IMR-90 (cell line): ENCODE results near the gene METTL22. TPM values are rescaled to one million over a fixed set of nuclear protein-coding genes. Genes with fewer than 3 reads are reported as not detected.

Experiments
- ATAC-seq: fragments of 200-7000 bp; cut with Tn5 transposase; 2 replicates; pipeline ENCODE4 v1.9.1; 2020; ENCODE audit warnings: low read depth, mild to moderate bottlenecking, moderate library complexity
- BruUV-seq: library from RNA; stranded (reverse); fragments of 400-500 nt; replicated peaks from 2 replicates; lab custom pipeline; 2021; lab: Mats Ljungman, UMichigan
- CTCF ChIA-PET: fragments of 300-600 bp; formaldehyde crosslinking; extraction: SDS; loops from one replicate; lab custom pipeline; 2021; ENCODE audit warnings: antibody characterized with exemption; lab: Yijun Ruan, JAX
- POLR2A ChIA-PET: fragments of 300-600 bp; sonication (Branson Sonifier 250); formaldehyde crosslinking; loops from one replicate; lab custom pipeline; 2022; ENCODE audit warnings: antibody characterized with exemption; ENCODE audit not compliant: unreplicated experiment; lab: Charles Lee
- DNase-seq: peaks from one replicate; pipeline ENCODE4 v3.0.0; 2013
- H2AFZ ChIP-seq: replicated peaks from 2 replicates; pipeline ENCODE3; 2013; ENCODE audit warnings: low read length, mild to moderate bottlenecking; ENCODE audit not compliant: poor library complexity
- H2AK5ac ChIP-seq: 2 replicates; pipeline ENCODE4 v1.6.1; 2013; ENCODE audit warnings: low read depth, low read length, inconsistent platforms
- H2AK9ac ChIP-seq: replicated peaks from 2 replicates; pipeline ENCODE3; 2013; ENCODE audit warnings: mild to moderate bottlenecking, low read depth, low read length, moderate library complexity; ENCODE audit not compliant: poor library complexity
- H2BK120ac ChIP-seq: 2 replicates; pipeline ENCODE4 v1.6.1; 2013; ENCODE audit warnings: low read depth, low read length, inconsistent platforms
- H2BK15ac ChIP-seq: 3 replicates; pipeline ENCODE4 v1.6.1; 2013; ENCODE audit warnings: low read depth, low read length, inconsistent platforms
- H2BK20ac ChIP-seq: 2 replicates; pipeline ENCODE4 v1.6.1; 2013; ENCODE audit warnings: low read depth, mild to moderate bottlenecking, inconsistent platforms, low read length, moderate library complexity
- H2BK5ac ChIP-seq: 2 replicates; pipeline ENCODE4 v1.6.1; 2013; ENCODE audit warnings: mild to moderate bottlenecking, low read depth, low read length, inconsistent platforms; ENCODE audit not compliant: poor library complexity, severe bottlenecking
- H3K14ac ChIP-seq: replicated peaks from 2 replicates; pipeline ENCODE4 v1.6.1; 2013; ENCODE audit warnings: low read depth, low read length, inconsistent platforms
- H3K18ac ChIP-seq: 2 replicates; pipeline ENCODE4 v1.6.1; 2013; ENCODE audit warnings: low read depth, low read length, control low read depth
- H3K23ac ChIP-seq: 2 replicates; pipeline ENCODE4 v1.6.1; 2013; ENCODE audit warnings: low read depth, low read length, inconsistent platforms
- H3K27ac ChIP-seq: 2 replicates; pipeline ENCODE4 v1.5.1; 2013; ENCODE audit warnings: mild to moderate bottlenecking, control low read depth, low read length; ENCODE audit not compliant: insufficient read depth
- H3K27me3 ChIP-seq: 2 replicates; pipeline ENCODE4 v1.6.1; 2013; ENCODE audit warnings: low read length; ENCODE audit not compliant: control insufficient read depth, insufficient read depth
- H3K36me3 ChIP-seq: 2 replicates; pipeline ENCODE4 v1.6.1; 2013; ENCODE audit warnings: low read length, mixed read lengths; ENCODE audit not compliant: control insufficient read depth, insufficient read depth
- H3K4ac ChIP-seq: 2 replicates; pipeline ENCODE4 v1.6.1; 2013; ENCODE audit warnings: low read depth, low read length, inconsistent platforms
- H3K4me1 ChIP-seq: 2 replicates; pipeline ENCODE4 v1.6.1; 2013; ENCODE audit warnings: low read length, mixed read lengths; ENCODE audit not compliant: control insufficient read depth, insufficient read depth
- H3K4me2 ChIP-seq: 2 replicates; pipeline ENCODE4 v1.6.1; 2013; ENCODE audit warnings: low read depth, mild to moderate bottlenecking, control low read depth, low read length, moderate library complexity
- H3K4me3 ChIP-seq: 2 replicates; pipeline ENCODE4 v1.5.1; 2013; ENCODE audit warnings: low read depth, mild to moderate bottlenecking, control low read depth, low read length, moderate library complexity; ENCODE audit not compliant: insufficient read depth
- H3K56ac ChIP-seq: 2 replicates; pipeline ENCODE4 v1.6.1; 2013; ENCODE audit warnings: low read length, inconsistent platforms; ENCODE audit not compliant: insufficient read depth; ENCODE audit errors: extremely low read depth
- H3K79me1 ChIP-seq, 2 experiments: 2 replicates each; pipeline ENCODE4 v1.6.1; 2013; ENCODE audit warnings: low read length in 2 of 2, inconsistent platforms in 1 of 2, low read depth in 1 of 2
- H3K9ac ChIP-seq: 2 replicates; pipeline ENCODE4 v1.6.1; 2013; ENCODE audit warnings: low read depth, low read length, control low read depth
- H3K9me1 ChIP-seq: 2 replicates; pipeline ENCODE4 v1.6.1; 2013; ENCODE audit warnings: low read length, inconsistent platforms; ENCODE audit not compliant: insufficient read depth
- H3K9me3 ChIP-seq: 2 replicates; pipeline ENCODE4 v1.6.1; 2013; ENCODE audit warnings: low read length; ENCODE audit not compliant: control insufficient read depth, insufficient read depth
- H4K20me1 ChIP-seq: 2 replicates; pipeline ENCODE4 v1.6.1; 2013; ENCODE audit warnings: low read length, inconsistent platforms; ENCODE audit not compliant: insufficient read depth
- H4K5ac ChIP-seq: 2 replicates; pipeline ENCODE4 v1.6.1; 2013; ENCODE audit warnings: mild to moderate bottlenecking, low read depth, low read length, control low read depth
- H4K8ac ChIP-seq, 2 experiments: 2 replicates each; pipeline ENCODE4 v1.6.1; 2013; ENCODE audit warnings: low read depth in 2 of 2, low read length in 2 of 2, control low read depth in 1 of 2, inconsistent platforms in 1 of 2
- H4K91ac ChIP-seq: 2 replicates; pipeline ENCODE4 v1.6.1; 2013; ENCODE audit warnings: low read depth, low read length, inconsistent platforms; ENCODE audit not compliant: insufficient read depth
- POLR2A ChIP-seq: IDR thresholded peaks from 2 replicates; pipeline ENCODE4 v1.6.1; 2012; ENCODE audit warnings: mild to moderate bottlenecking, low read depth, low read length
- WGBS, 2 experiments: methylation state at CpG; one replicate each; pipeline versions ENCODE4 v1.1.5 to v1.1.7; 2013; ENCODE audit warnings: missing lambda C conversion rate in 2 of 2; ENCODE audit not compliant: insufficient read length in 1 of 2; ENCODE audit errors: extremely low coverage in 2 of 2; 5-methylcytosine and 5-hydroxymethylcytosine counted together
- dilution Hi-C: fragments of 300-500 bp; cut with HindIII; formaldehyde crosslinking; loops from one replicate; pipeline ENCODE4 v1.14.3; 2018; ENCODE audit warnings: low sequenced_read_pairs; ENCODE audit not compliant: unreplicated experiment
- in situ Hi-C: fragments of 300-500 bp; cut with MboI; formaldehyde crosslinking; loops from 3 replicates; pipeline ENCODE4 v1.14.3; 2019; ENCODE audit warnings: low sequenced_read_pairs, inconsistent platforms, mixed read lengths
- intact Hi-C: fragments of 100-400 bp; cut with micrococcal nuclease; formaldehyde crosslinking; loops from 2 replicates; pipeline ENCODE4 v1.10.0; 2022
- polyA plus RNA-seq, 3 experiments: library from polyadenylated mRNA; depleted of rRNA; stranded (reverse); fragments of >200 nt; gene quantifications; 2 replicates each; pipeline ENCODE4 v1.2.3, GENCODE V29; 2012; ENCODE audit warnings: low replicate concordance in 1 of 3
- total RNA-seq: library from RNA; depleted of rRNA; stranded (reverse); fragments of >200 nt; gene quantifications from 2 replicates; pipeline ENCODE4 v1.2.3, GENCODE V29; 2012

The METTL22 gene
- total and polyA plus RNA-seq, 2 of the 4 experiments (the other 2 are of a cell fraction), result 27.2 to 51.2 TPM

DNA sequence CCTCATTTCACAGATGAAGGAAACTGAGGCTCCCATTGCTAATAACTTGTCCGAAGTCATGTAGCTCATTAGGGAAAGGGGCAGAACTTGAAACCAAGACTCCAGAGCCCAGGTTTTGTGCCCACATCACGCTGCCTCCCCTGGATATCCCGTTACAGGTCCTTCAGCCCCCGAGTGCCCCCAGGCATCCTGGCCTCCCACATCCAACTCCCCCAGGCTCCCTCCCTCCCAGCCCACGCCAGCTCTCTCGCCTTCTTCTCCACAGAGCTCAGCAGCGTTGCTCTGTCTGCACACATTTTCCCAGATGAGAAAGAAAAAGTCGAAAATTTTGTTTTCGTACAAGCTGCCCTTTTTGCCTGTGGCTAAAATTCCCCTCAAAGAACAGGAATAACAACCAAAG, 14.3 kb upstream of the METTL22 start:
- Histone ChIP-seq H4K5ac (no peak overlapping the region), H2BK5ac (no peak overlapping the region), H2AK5ac (no peak overlapping the region), H4K20me1 (no peaks in the 10 kb centered on the region), H3K14ac (no peak overlapping the region), H3K9me1 (no peaks in the 10 kb centered on the region), H4K91ac (no peak overlapping the region), H3K27ac (no peak overlapping the region), H2AK9ac (no peak overlapping the region), H3K4me2 (no peak overlapping the region), H3K4me3 (no peak overlapping the region), H3K9ac (no peak overlapping the region), H2BK120ac (no peak overlapping the region), H3K56ac (no peak overlapping the region), H2BK15ac (no peak overlapping the region), H3K4me1 (no peaks in the 10 kb centered on the region; the same call in 1 of the 2 replicates), H3K36me3 (no peaks in the 10 kb centered on the region), H3K27me3 (peaks cover 1% of the 10 kb centered on the region; the same call in 1 of the 2 replicates), H2AFZ (no peak overlapping the region), H2BK20ac (no peak overlapping the region), H3K18ac (no peak overlapping the region), H3K4ac (no peak overlapping the region), H3K23ac (no peak overlapping the region), H3K9me3 (no peaks in the 10 kb centered on the region), H4K8ac (no peak overlapping the region), H3K79me1 (no peaks in the 10 kb centered on the region)
- DNase-seq (no peak), ATAC-seq (no peak)
- dilution Hi-C loops, result no loop called here
- CTCF ChIA-PET, result no interaction called here
- POLR2A ChIA-PET, result no interaction called here
- no peak for TF ChIP-seq POLR2A
- BruUV-seq, result no TSS peak
- in situ Hi-C loops, result no loop called here
- intact Hi-C loops, result no loop called here
- WGBS, 2 experiments, result 56% methylated on average over 5 of the region's 9 CpGs; no CpG with 5 or more reads in 1 of the 2 experiments
